ENCODE data around the gene NCBP3.

DNA sequence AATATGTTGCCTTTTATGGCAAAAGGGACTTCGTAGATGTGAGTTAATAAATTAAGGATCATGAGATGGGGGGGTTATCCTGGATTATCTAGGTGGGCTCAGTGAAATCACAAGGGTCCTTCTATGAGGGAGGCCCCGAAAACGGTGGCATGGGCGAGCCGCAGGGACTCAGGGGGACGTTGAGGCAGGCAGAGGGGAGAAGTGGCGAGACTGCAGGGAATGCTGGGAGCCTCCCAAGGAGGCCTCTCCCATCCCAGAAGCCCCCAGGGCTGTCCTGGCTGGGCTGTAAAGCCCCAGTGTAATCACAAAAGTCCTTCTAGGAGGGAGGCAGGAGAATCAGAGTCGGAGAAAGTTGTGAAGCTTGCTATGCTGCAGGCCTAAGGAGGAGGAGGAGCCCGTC lies 80.1 kb downstream of the NCBP3 start:
- TF ChIP-seq POLR2A (IDR thresholded peaks at IDR 0.05): no peak
- TF ChIP-seq, protein P1, sequence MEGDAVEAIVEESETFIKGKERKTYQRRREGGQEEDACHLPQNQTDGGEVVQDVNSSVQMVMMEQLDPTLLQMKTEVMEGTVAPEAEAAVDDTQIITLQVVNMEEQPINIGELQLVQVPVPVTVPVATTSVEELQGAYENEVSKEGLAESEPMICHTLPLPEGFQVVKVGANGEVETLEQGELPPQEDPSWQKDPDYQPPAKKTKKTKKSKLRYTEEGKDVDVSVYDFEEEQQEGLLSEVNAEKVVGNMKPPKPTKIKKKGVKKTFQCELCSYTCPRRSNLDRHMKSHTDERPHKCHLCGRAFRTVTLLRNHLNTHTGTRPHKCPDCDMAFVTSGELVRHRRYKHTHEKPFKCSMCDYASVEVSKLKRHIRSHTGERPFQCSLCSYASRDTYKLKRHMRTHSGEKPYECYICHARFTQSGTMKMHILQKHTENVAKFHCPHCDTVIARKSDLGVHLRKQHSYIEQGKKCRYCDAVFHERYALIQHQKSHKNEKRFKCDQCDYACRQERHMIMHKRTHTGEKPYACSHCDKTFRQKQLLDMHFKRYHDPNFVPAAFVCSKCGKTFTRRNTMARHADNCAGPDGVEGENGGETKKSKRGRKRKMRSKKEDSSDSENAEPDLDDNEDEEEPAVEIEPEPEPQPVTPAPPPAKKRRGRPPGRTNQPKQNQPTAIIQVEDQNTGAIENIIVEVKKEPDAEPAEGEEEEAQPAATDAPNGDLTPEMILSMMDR (IDR thresholded peaks at IDR 0.05): no peak

Measured in Peyer's patch (tissue), 4 donors.